ENCODE results near the gene ATM.

The ATM gene

DNA sequence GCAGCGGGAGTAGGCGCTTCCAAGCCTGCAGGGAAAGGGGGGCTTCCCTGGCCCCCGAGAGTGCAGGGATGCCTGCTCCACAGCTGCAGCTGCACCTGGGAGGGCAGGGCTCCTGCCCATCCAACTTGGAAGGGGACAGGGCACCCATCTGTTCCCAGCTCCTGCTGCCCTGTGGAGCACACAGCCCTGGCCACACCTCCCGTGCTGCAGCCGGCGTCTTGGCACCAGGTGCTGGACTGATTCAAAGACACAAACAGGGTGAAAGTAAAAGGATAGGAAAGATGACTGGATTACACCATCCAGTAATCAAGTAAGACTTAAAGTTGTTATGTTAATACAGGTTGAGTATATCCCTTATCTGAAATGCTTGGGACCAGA is 15.2 kb upstream of the ATM start:
- TF ChIP-seq, protein P1, sequence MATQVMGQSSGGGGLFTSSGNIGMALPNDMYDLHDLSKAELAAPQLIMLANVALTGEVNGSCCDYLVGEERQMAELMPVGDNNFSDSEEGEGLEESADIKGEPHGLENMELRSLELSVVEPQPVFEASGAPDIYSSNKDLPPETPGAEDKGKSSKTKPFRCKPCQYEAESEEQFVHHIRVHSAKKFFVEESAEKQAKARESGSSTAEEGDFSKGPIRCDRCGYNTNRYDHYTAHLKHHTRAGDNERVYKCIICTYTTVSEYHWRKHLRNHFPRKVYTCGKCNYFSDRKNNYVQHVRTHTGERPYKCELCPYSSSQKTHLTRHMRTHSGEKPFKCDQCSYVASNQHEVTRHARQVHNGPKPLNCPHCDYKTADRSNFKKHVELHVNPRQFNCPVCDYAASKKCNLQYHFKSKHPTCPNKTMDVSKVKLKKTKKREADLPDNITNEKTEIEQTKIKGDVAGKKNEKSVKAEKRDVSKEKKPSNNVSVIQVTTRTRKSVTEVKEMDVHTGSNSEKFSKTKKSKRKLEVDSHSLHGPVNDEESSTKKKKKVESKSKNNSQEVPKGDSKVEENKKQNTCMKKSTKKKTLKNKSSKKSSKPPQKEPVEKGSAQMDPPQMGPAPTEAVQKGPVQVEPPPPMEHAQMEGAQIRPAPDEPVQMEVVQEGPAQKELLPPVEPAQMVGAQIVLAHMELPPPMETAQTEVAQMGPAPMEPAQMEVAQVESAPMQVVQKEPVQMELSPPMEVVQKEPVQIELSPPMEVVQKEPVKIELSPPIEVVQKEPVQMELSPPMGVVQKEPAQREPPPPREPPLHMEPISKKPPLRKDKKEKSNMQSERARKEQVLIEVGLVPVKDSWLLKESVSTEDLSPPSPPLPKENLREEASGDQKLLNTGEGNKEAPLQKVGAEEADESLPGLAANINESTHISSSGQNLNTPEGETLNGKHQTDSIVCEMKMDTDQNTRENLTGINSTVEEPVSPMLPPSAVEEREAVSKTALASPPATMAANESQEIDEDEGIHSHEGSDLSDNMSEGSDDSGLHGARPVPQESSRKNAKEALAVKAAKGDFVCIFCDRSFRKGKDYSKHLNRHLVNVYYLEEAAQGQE (IDR thresholded peaks at IDR 0.05; ENCODE audit: low read depth) = no peak
- TF ChIP-seq, protein P2, sequence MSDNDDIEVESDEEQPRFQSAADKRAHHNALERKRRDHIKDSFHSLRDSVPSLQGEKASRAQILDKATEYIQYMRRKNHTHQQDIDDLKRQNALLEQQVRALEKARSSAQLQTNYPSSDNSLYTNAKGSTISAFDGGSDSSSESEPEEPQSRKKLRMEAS (IDR thresholded peaks at IDR 0.05) = no peak

DNA sequence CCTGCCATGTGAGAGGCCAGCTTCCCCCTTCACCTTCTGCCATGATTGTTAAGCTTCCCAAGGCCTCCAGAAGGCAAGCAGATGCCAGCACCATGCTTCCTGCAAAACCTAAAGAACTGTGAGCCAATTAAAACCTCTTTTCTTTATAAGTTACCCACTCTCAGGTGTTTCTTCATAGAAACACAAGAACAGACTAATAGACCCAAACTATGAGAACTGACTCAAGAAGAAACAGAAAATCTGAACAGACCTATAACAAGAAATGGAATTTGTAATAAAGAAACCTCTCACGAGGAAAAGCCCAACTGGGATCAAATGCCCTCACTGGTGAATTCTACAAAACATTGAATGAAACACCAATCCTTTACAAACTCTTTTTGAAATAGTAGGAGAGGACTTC is 12.4 kb upstream of the ATM start:
- TF ChIP-seq CEBPB (IDR thresholded peaks at IDR 0.05) (no peak), EGR1 (IDR thresholded peaks at IDR 0.05) (no peak), CREB1 (IDR thresholded peaks at IDR 0.05; ENCODE audit: low read depth) (no peak), NFIC (IDR thresholded peaks at IDR 0.05) (no peak), TCF12 (IDR thresholded peaks at IDR 0.05; ENCODE audit: low read depth) (no peak), YY1 (IDR thresholded peaks at IDR 0.05; ENCODE audit: low read depth) (no peak), RAD21 (IDR thresholded peaks at IDR 0.05; ENCODE audit: low read depth) (no peak), ZBTB7A (IDR thresholded peaks at IDR 0.05; ENCODE audit: low read depth) (no peak), EP300 (IDR thresholded peaks at IDR 0.05; ENCODE audit: borderline replicate concordance) (no peak)
- TF ChIP-seq, protein P1 (IDR thresholded peaks at IDR 0.05; ENCODE audit: low read depth) = no peak
- TF ChIP-seq, protein P2 (IDR thresholded peaks at IDR 0.05) = no peak
- TF ChIP-seq, protein P3, sequence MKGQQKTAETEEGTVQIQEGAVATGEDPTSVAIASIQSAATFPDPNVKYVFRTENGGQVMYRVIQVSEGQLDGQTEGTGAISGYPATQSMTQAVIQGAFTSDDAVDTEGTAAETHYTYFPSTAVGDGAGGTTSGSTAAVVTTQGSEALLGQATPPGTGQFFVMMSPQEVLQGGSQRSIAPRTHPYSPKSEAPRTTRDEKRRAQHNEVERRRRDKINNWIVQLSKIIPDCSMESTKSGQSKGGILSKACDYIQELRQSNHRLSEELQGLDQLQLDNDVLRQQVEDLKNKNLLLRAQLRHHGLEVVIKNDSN (IDR thresholded peaks at IDR 0.05) = no peak

DNA sequence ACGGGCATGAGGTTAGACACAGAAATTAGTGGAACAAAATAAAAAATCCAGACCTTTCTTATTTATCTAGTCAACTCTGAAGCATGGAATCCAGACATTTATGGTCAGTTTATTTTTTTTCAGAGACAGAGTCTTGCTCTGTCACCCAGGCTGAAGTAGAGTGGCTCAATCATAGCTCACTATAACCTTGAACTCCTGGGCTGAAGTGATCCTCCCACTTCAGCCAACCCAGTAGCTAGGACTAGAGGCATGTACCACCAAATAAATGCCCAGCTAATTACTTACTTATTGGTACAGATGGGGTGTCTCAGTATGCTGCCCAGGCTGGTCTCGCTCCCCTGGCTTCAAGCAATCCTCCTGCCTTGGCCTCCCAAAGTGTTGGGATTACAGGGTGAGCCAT is 9.1 kb upstream of the ATM start:
- TF ChIP-seq EP300 (IDR thresholded peaks at IDR 0.05; ENCODE audit: borderline replicate concordance) (no peak), TCF12 (IDR thresholded peaks at IDR 0.05; ENCODE audit: low read depth) (no peak), RAD21 (IDR thresholded peaks at IDR 0.05; ENCODE audit: low read depth) (no peak), TAF1 (IDR thresholded peaks at IDR 0.05; ENCODE audit: low read depth) (no peak), EGR1 (IDR thresholded peaks at IDR 0.05) (no peak), CEBPB (IDR thresholded peaks at IDR 0.05) (no peak), FOXM1 (IDR thresholded peaks at IDR 0.05; ENCODE audit: borderline replicate concordance, low read depth) (no peak), NFIC (IDR thresholded peaks at IDR 0.05) (no peak), TEAD4 (IDR thresholded peaks at IDR 0.05) (no peak)
- TF ChIP-seq, protein P2 (IDR thresholded peaks at IDR 0.05) = no peak
- TF ChIP-seq, protein P3 (IDR thresholded peaks at IDR 0.05) = no peak

DNA sequence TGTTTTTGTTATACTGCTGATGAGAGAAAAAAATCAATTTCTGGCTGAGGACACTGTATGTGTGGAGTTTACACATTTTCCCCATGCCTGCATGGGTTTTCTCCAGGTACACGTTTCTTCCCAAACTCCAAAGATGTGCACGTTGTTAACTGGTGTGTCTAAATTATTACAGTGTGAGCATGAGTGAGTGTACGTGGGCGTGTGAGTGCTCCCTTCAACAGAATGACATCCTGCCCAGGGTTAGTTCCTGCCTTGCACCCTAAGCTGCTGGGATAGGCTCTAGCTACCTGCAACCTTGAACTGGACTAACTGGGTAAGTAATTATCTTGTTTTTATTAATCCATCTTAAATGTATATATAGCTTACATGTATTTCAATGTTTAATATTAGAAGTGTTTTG is 5.9 kb upstream of the ATM start:
- no peak for TF ChIP-seq FOXM1 (IDR thresholded peaks at IDR 0.05; ENCODE audit: borderline replicate concordance, low read depth)
- TF ChIP-seq ZBTB7A (IDR thresholded peaks at IDR 0.05; ENCODE audit: low read depth) = no peak
- no peak for TF ChIP-seq EGR1 (IDR thresholded peaks at IDR 0.05)
- no peak for TF ChIP-seq YY1 (IDR thresholded peaks at IDR 0.05; ENCODE audit: low read depth)
- TF ChIP-seq CREB1 (IDR thresholded peaks at IDR 0.05; ENCODE audit: low read depth) = no peak
- no peak for TF ChIP-seq EP300 (IDR thresholded peaks at IDR 0.05; ENCODE audit: borderline replicate concordance)
- TF ChIP-seq TEAD4 (IDR thresholded peaks at IDR 0.05) = no peak
- no peak for TF ChIP-seq TCF12 (IDR thresholded peaks at IDR 0.05; ENCODE audit: low read depth)
- TF ChIP-seq, protein P2 (IDR thresholded peaks at IDR 0.05) = no peak
- TF ChIP-seq, protein P1 (IDR thresholded peaks at IDR 0.05; ENCODE audit: low read depth) = no peak

DNA sequence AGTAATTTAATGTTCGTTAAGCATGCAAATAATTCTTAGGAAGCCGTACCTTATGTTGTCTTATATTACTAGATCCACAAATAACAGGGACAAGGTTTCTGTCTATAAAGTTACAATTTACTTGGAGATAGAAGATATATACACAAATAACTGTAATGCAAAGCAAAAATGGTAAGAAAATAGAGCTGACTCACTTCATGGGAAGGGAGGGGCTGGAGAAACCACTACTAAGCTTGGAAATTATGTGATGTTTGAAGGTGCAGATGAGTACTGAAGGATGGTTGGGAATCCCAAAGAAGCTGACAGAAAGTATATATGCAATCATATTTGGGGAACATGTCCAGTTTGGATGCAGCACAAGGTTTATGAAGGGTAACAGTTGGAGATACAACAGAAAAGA is 4.4 kb upstream of the ATM start:
- TF ChIP-seq ZBTB7A (IDR thresholded peaks at IDR 0.05; ENCODE audit: low read depth) = no peak
- TF ChIP-seq CREB1 (IDR thresholded peaks at IDR 0.05; ENCODE audit: low read depth) = no peak
- TF ChIP-seq FOXM1 (IDR thresholded peaks at IDR 0.05; ENCODE audit: borderline replicate concordance, low read depth) = no peak
- no peak for TF ChIP-seq EP300 (IDR thresholded peaks at IDR 0.05; ENCODE audit: borderline replicate concordance)
- TF ChIP-seq, protein P2 (IDR thresholded peaks at IDR 0.05) = no peak
- no peak for TF ChIP-seq RAD21 (IDR thresholded peaks at IDR 0.05; ENCODE audit: low read depth)
- no peak for TF ChIP-seq NFIC (IDR thresholded peaks at IDR 0.05)
- TF ChIP-seq YY1 (IDR thresholded peaks at IDR 0.05; ENCODE audit: low read depth) = no peak
- TF ChIP-seq EGR1 (IDR thresholded peaks at IDR 0.05) = no peak
- TF ChIP-seq, protein P1 (IDR thresholded peaks at IDR 0.05; ENCODE audit: low read depth) = no peak
- TF ChIP-seq TCF12 (IDR thresholded peaks at IDR 0.05; ENCODE audit: low read depth) = no peak
- TF ChIP-seq, protein P3 (IDR thresholded peaks at IDR 0.05) = no peak
- TF ChIP-seq CEBPB (IDR thresholded peaks at IDR 0.05) = no peak
- no peak for TF ChIP-seq TEAD4 (IDR thresholded peaks at IDR 0.05)
- no peak for TF ChIP-seq TAF1 (IDR thresholded peaks at IDR 0.05; ENCODE audit: low read depth)

All from Ishikawa (cell line).